Measurements from ENCODE around the gene C1orf198. TPM values are rescaled to one million over a fixed set of nuclear protein-coding genes. Genes with fewer than 3 reads are reported as not detected.
A peak's percentile ranks its signal among the peaks of the same experiment; 100 is the strongest.

The C1orf198 gene
- total and polyA plus RNA-seq, 4 donors = 3.9 to 11.1 (median 10.4) TPM

DNA sequence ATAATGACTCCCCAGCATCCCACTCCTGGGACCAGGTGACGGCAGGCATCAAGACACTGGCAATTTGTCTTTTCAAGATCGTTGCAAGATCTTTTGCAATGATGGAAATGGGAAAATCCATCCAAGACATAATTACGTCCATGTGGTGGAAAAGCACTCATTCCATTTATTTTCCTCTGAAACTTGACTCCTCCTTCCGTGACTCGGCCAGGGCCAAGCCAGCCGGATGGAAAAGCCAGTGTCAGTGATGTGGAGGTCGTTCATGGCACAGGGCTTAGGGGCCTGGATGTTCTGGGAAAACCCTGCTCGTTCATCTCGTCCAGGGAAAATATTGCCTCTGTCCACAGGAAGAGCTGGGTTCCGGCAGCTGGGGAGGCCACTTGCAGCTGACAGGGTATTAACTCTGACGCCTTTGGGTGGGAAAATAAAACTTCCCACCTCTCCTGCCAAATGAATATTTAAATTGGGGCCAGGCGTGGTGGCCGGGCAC, 46.2 kb downstream of the C1orf198 start:
- 80% methylated on average over 13 of the region's 13 CpGs for WGBS
- Histone ChIP-seq H3K9ac (ENCODE audit: low read depth in 1 of 2, low read length in 2 of 2) (no peak overlapping the region), H3K27me3 (ENCODE audit: control insufficient read depth in 4 of 4, insufficient read depth in 4 of 4, low read length in 3 of 4) (no peaks in the 10 kb centered on the region), H3K9me3 (ENCODE audit: control insufficient read depth in 4 of 4, low read length in 3 of 4) (no peaks in the 10 kb centered on the region), H3K36me3 (ENCODE audit: control insufficient read depth in 4 of 4, insufficient read depth in 3 of 4, low read depth in 1 of 4, low read length in 3 of 4) (no peaks in the 10 kb centered on the region), H3K27ac (ENCODE audit: low read depth in 1 of 2, low read length in 2 of 2) (no peak overlapping the region), H3K4me1 (ENCODE audit: control insufficient read depth in 4 of 4, insufficient read depth in 4 of 4, low read length in 3 of 4) (peaks cover 5 to 13% (median 6%) of the 10 kb centered on the region in 4 donors), H3K4me3 (ENCODE audit: low read depth in 1 of 3, low read length in 3 of 3) (no peak overlapping the region)
- TF ChIP-seq EGR1 (IDR thresholded peaks at IDR 0.05; ENCODE audit: low read depth in 2 of 2) (no peak), NR2F2 (IDR thresholded peaks at IDR 0.05) (no peak)
- DNase-seq (ENCODE audit: low spot score) = no peak

DNA sequence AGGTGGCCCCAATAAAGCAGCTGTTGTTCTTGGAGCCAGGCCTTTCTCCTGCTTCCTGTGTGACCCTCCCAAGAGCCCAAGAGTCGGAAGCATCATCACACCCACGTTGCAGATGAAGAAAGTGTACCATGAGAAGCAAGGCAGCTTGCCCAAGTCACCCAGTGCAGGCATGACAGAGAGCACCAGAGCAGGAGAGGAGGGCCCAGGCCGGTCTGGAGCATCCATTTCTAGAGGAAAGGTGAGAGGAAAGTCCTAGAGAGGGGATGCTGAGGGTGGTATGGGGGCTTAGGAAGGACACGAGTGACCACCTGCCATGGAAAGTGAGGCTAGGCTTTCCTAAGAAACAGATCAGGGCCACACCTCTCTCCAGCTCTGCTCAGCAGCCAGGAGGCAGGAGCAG, 47.0 kb downstream of the C1orf198 start:
- no peaks in the 10 kb centered on the region for H3K9me3 ChIP-seq (ENCODE audit: control insufficient read depth in 4 of 4, low read length in 3 of 4)
- 74% methylated on average over 4 of the region's 4 CpGs for WGBS
- no peaks in the 10 kb centered on the region for H3K36me3 ChIP-seq (ENCODE audit: control insufficient read depth in 4 of 4, insufficient read depth in 3 of 4, low read depth in 1 of 4, low read length in 3 of 4)
- no peak for TF ChIP-seq FOXA2 (IDR thresholded peaks at IDR 0.05)
- no peak for TF ChIP-seq RAD21 (IDR thresholded peaks at IDR 0.05)
- TF ChIP-seq ATF3 (IDR thresholded peaks at IDR 0.05) = no peak
- no peak for TF ChIP-seq ZBTB33 (IDR thresholded peaks at IDR 0.05)
- TF ChIP-seq, protein P1, sequence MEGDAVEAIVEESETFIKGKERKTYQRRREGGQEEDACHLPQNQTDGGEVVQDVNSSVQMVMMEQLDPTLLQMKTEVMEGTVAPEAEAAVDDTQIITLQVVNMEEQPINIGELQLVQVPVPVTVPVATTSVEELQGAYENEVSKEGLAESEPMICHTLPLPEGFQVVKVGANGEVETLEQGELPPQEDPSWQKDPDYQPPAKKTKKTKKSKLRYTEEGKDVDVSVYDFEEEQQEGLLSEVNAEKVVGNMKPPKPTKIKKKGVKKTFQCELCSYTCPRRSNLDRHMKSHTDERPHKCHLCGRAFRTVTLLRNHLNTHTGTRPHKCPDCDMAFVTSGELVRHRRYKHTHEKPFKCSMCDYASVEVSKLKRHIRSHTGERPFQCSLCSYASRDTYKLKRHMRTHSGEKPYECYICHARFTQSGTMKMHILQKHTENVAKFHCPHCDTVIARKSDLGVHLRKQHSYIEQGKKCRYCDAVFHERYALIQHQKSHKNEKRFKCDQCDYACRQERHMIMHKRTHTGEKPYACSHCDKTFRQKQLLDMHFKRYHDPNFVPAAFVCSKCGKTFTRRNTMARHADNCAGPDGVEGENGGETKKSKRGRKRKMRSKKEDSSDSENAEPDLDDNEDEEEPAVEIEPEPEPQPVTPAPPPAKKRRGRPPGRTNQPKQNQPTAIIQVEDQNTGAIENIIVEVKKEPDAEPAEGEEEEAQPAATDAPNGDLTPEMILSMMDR (IDR thresholded peaks at IDR 0.05; ENCODE audit: low read depth, low read length, missing input control) = no peak
- TF ChIP-seq, protein P2, sequence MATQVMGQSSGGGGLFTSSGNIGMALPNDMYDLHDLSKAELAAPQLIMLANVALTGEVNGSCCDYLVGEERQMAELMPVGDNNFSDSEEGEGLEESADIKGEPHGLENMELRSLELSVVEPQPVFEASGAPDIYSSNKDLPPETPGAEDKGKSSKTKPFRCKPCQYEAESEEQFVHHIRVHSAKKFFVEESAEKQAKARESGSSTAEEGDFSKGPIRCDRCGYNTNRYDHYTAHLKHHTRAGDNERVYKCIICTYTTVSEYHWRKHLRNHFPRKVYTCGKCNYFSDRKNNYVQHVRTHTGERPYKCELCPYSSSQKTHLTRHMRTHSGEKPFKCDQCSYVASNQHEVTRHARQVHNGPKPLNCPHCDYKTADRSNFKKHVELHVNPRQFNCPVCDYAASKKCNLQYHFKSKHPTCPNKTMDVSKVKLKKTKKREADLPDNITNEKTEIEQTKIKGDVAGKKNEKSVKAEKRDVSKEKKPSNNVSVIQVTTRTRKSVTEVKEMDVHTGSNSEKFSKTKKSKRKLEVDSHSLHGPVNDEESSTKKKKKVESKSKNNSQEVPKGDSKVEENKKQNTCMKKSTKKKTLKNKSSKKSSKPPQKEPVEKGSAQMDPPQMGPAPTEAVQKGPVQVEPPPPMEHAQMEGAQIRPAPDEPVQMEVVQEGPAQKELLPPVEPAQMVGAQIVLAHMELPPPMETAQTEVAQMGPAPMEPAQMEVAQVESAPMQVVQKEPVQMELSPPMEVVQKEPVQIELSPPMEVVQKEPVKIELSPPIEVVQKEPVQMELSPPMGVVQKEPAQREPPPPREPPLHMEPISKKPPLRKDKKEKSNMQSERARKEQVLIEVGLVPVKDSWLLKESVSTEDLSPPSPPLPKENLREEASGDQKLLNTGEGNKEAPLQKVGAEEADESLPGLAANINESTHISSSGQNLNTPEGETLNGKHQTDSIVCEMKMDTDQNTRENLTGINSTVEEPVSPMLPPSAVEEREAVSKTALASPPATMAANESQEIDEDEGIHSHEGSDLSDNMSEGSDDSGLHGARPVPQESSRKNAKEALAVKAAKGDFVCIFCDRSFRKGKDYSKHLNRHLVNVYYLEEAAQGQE (IDR thresholded peaks at IDR 0.05) = no peak
- TF ChIP-seq GABPA (IDR thresholded peaks at IDR 0.05 in 1 of 2, conservative IDR thresholded peaks at IDR 0.05 in 1 of 2) = no peak
- TF ChIP-seq SP1 (IDR thresholded peaks at IDR 0.05) = no peak
- no peak for TF ChIP-seq JUND (IDR thresholded peaks at IDR 0.05)
- no peak for TF ChIP-seq FOXA1 (IDR thresholded peaks at IDR 0.05)
- no peak overlapping the region for H3K9ac ChIP-seq (ENCODE audit: low read depth in 1 of 2, low read length in 2 of 2)
- peak; percentile 26 for DNase-seq (ENCODE audit: low spot score)
- H3K4me3 ChIP-seq (ENCODE audit: low read depth in 1 of 3, low read length in 3 of 3) = no peak overlapping the region
- no peak overlapping the region for H3K27ac ChIP-seq (ENCODE audit: low read depth in 1 of 2, low read length in 2 of 2)
- no peaks in the 10 kb centered on the region for H3K27me3 ChIP-seq (ENCODE audit: control insufficient read depth in 4 of 4, insufficient read depth in 4 of 4, low read length in 3 of 4)
- H3K4me1 ChIP-seq (ENCODE audit: control insufficient read depth in 4 of 4, insufficient read depth in 4 of 4, low read length in 3 of 4) = peaks cover 5 to 13% (median 6%) of the 10 kb centered on the region in 4 donors
